ENCODE data around the gene TMOD3.

TMOD3 gene

GRCh38 chr15:51924156-51925068 is 95.0 kb downstream of the TMOD3 start:
- H3K27me3 ChIP-seq (ENCODE audit: control insufficient read depth in 3 of 3, insufficient read depth in 3 of 3, low read depth in 1 of 3, low read length in 3 of 3) = no peaks in the 10 kb centered on the region

GRCh38 chr15:51926809-51927208 is 97.4 kb downstream of the TMOD3 start:
- Histone ChIP-seq H3K27ac (replicated peaks; ENCODE audit: low read length) (no peak overlapping the region), H3K4me1 (ENCODE audit: control insufficient read depth in 2 of 2, insufficient read depth in 1 of 2, low read depth in 1 of 2, low read length in 2 of 2) (peaks cover 10 to 13% of the 10 kb centered on the region in 2 donors), H4K8ac (ENCODE audit: low read depth, low read length) (no peak overlapping the region), H2BK12ac (ENCODE audit: low read length) (no peak overlapping the region), H3K79me1 (ENCODE audit: low read depth, low read length) (no peaks in the 10 kb centered on the region), H3K4me3 (ENCODE audit: low read length in 2 of 2) (no peak overlapping the region), H2AFZ (ENCODE audit: low read length) (no peak overlapping the region), H3K9ac (ENCODE audit: low read depth, low read length, poor library complexity) (no peak overlapping the region), H3K4me2 (ENCODE audit: insufficient read depth, low read length, poor library complexity, severe bottlenecking) (no peak overlapping the region), H3K4ac (ENCODE audit: low read length) (no peak overlapping the region), H3K9me3 (replicated peaks in 1 of 2; ENCODE audit: control insufficient read depth in 2 of 2, insufficient read depth in 1 of 2, low read depth in 1 of 2, low read length in 2 of 2) (no peaks in the 10 kb centered on the region), H3K36me3 (replicated peaks in 1 of 2; ENCODE audit: control insufficient read depth in 2 of 2, insufficient read depth in 2 of 2, low read length in 2 of 2) (peaks cover 0 to 29% of the 10 kb centered on the region in 2 donors), H4K91ac (ENCODE audit: low read depth, low read length, poor library complexity) (no peak overlapping the region), H3K23ac (ENCODE audit: low read depth, low read length, poor library complexity) (no peak overlapping the region), H3K14ac (ENCODE audit: low read length) (no peak overlapping the region), H2AK5ac (ENCODE audit: low read depth, low read length) (no peak overlapping the region), H3K27me3 (ENCODE audit: control insufficient read depth in 3 of 3, insufficient read depth in 3 of 3, low read depth in 1 of 3, low read length in 3 of 3) (no peaks in the 10 kb centered on the region), H3K18ac (ENCODE audit: low read length) (no peak overlapping the region), H2BK120ac (ENCODE audit: low read depth, low read length) (no peak overlapping the region), H2BK15ac (ENCODE audit: low read length) (no peak overlapping the region), H2BK5ac (ENCODE audit: low read length) (no peak overlapping the region)
- WGBS, 2 donors (ENCODE audit: extremely low coverage in 2 of 2, insufficient read length in 2 of 2, insufficient replicate concordance in 1 of 2) = no CpG with 5 or more reads among the region's 3 CpGs
- DNase-seq (ENCODE audit: low spot score) = no peak

More at GRCh38 chr15:51924156-51925068, 95.0 kb downstream of the TMOD3 start:
- no peak overlapping the region for H3K18ac ChIP-seq (ENCODE audit: low read length)
- no peak overlapping the region for H3K4me3 ChIP-seq (ENCODE audit: low read length in 2 of 2)
- WGBS, 2 donors (ENCODE audit: extremely low coverage in 2 of 2, insufficient read length in 2 of 2, insufficient replicate concordance in 1 of 2) = no CpG with 5 or more reads among the region's 11 CpGs
- H4K8ac ChIP-seq (ENCODE audit: low read depth, low read length) = no peak overlapping the region
- H3K4me1 ChIP-seq (ENCODE audit: control insufficient read depth in 2 of 2, insufficient read depth in 1 of 2, low read depth in 1 of 2, low read length in 2 of 2) = peaks cover 10 to 13% of the 10 kb centered on the region in 2 donors
- peaks cover 0 to 41% of the 10 kb centered on the region in 2 donors for H3K36me3 ChIP-seq (replicated peaks in 1 of 2; ENCODE audit: control insufficient read depth in 2 of 2, insufficient read depth in 2 of 2, low read length in 2 of 2)
- H3K14ac ChIP-seq (ENCODE audit: low read length) = no peak overlapping the region
- no peak overlapping the region for H3K23ac ChIP-seq (ENCODE audit: low read depth, low read length, poor library complexity)
- DNase-seq (ENCODE audit: low spot score) = peak; percentile 37
- H4K91ac ChIP-seq (ENCODE audit: low read depth, low read length, poor library complexity) = no peak overlapping the region
- H3K9me3 ChIP-seq (replicated peaks in 1 of 2; ENCODE audit: control insufficient read depth in 2 of 2, insufficient read depth in 1 of 2, low read depth in 1 of 2, low read length in 2 of 2) = no peaks in the 10 kb centered on the region
- H3K9ac ChIP-seq (ENCODE audit: low read depth, low read length, poor library complexity) = no peak overlapping the region
- H3K4ac ChIP-seq (ENCODE audit: low read length) = no peak overlapping the region
- no peak overlapping the region for H2AK5ac ChIP-seq (ENCODE audit: low read depth, low read length)
- H2BK5ac ChIP-seq (ENCODE audit: low read length) = no peak overlapping the region
- H3K79me1 ChIP-seq (ENCODE audit: low read depth, low read length) = no peaks in the 10 kb centered on the region
- peak overlapping the region; percentile 44 for H3K27ac ChIP-seq (replicated peaks; ENCODE audit: low read length)
- H3K4me2 ChIP-seq (ENCODE audit: insufficient read depth, low read length, poor library complexity, severe bottlenecking) = peak overlapping the region; percentile 50
- no peak overlapping the region for H2BK15ac ChIP-seq (ENCODE audit: low read length)
- H2BK12ac ChIP-seq (ENCODE audit: low read length) = no peak overlapping the region
- peak overlapping the region; percentile 30 for H2AFZ ChIP-seq (ENCODE audit: low read length)
- H2BK120ac ChIP-seq (ENCODE audit: low read depth, low read length) = no peak overlapping the region

- Histone ChIP-seq H3K14ac (ENCODE audit: low read length) (no peak overlapping the region), H3K4me1 (ENCODE audit: control insufficient read depth in 2 of 2, insufficient read depth in 1 of 2, low read depth in 1 of 2, low read length in 2 of 2) (no peaks in the 10 kb centered on the region), H2BK5ac (ENCODE audit: low read length) (no peak overlapping the region), H3K4me2 (ENCODE audit: insufficient read depth, low read length, poor library complexity, severe bottlenecking) (no peak overlapping the region), H3K18ac (ENCODE audit: low read length) (no peak overlapping the region), H3K27ac (replicated peaks; ENCODE audit: low read length) (no peak overlapping the region), H3K23ac (ENCODE audit: low read depth, low read length, poor library complexity) (no peak overlapping the region), H2AFZ (ENCODE audit: low read length) (no peak overlapping the region), H3K9me3 (replicated peaks in 1 of 2; ENCODE audit: control insufficient read depth in 2 of 2, insufficient read depth in 1 of 2, low read depth in 1 of 2, low read length in 2 of 2) (no peaks in the 10 kb centered on the region), H2BK15ac (ENCODE audit: low read length) (no peak overlapping the region), H2BK12ac (ENCODE audit: low read length) (no peak overlapping the region), H4K91ac (ENCODE audit: low read depth, low read length, poor library complexity) (no peak overlapping the region), H3K4ac (ENCODE audit: low read length) (no peak overlapping the region), H3K36me3 (replicated peaks in 1 of 2; ENCODE audit: control insufficient read depth in 2 of 2, insufficient read depth in 2 of 2, low read length in 2 of 2) (peaks cover 0 to 15% of the 10 kb centered on the region in 2 donors), H3K79me1 (ENCODE audit: low read depth, low read length) (no peaks in the 10 kb centered on the region), H3K4me3 (ENCODE audit: low read length in 2 of 2) (no peak overlapping the region), H2AK5ac (ENCODE audit: low read depth, low read length) (no peak overlapping the region), H2BK120ac (ENCODE audit: low read depth, low read length) (no peak overlapping the region), H3K9ac (ENCODE audit: low read depth, low read length, poor library complexity) (no peak overlapping the region), H3K27me3 (ENCODE audit: control insufficient read depth in 3 of 3, insufficient read depth in 3 of 3, low read depth in 1 of 3, low read length in 3 of 3) (no peaks in the 10 kb centered on the region), H4K8ac (ENCODE audit: low read depth, low read length) (no peak overlapping the region)
- DNase-seq (ENCODE audit: low spot score) = no peak
- WGBS, 2 donors (ENCODE audit: extremely low coverage in 2 of 2, insufficient read length in 2 of 2, insufficient replicate concordance in 1 of 2) = no CpG with 5 or more reads among the region's 3 CpGs
Measured at GRCh38 chr15:51931016-51931415, 101.6 kb downstream of the TMOD3 start.

GRCh38 chr15:51931638-51932037 is 102.2 kb downstream of the TMOD3 start:
- H3K9me3 ChIP-seq (replicated peaks in 1 of 2; ENCODE audit: control insufficient read depth in 2 of 2, insufficient read depth in 1 of 2, low read depth in 1 of 2, low read length in 2 of 2) = no peaks in the 10 kb centered on the region
- H3K23ac ChIP-seq (ENCODE audit: low read depth, low read length, poor library complexity) = no peak overlapping the region
- no peak overlapping the region for H3K4me2 ChIP-seq (ENCODE audit: insufficient read depth, low read length, poor library complexity, severe bottlenecking)
- no peak overlapping the region for H2BK12ac ChIP-seq (ENCODE audit: low read length)
- no peaks in the 10 kb centered on the region for H3K4me1 ChIP-seq (ENCODE audit: control insufficient read depth in 2 of 2, insufficient read depth in 1 of 2, low read depth in 1 of 2, low read length in 2 of 2)
- H4K8ac ChIP-seq (ENCODE audit: low read depth, low read length) = peak overlapping the region; percentile 74
- no peaks in the 10 kb centered on the region for H3K79me1 ChIP-seq (ENCODE audit: low read depth, low read length)
- no peak overlapping the region for H2BK120ac ChIP-seq (ENCODE audit: low read depth, low read length)
- DNase-seq (ENCODE audit: low spot score) = no peak
- H3K4me3 ChIP-seq (ENCODE audit: low read length in 2 of 2) = no peak overlapping the region
- no peak overlapping the region for H2BK5ac ChIP-seq (ENCODE audit: low read length)
- no peaks in the 10 kb centered on the region for H3K27me3 ChIP-seq (ENCODE audit: control insufficient read depth in 3 of 3, insufficient read depth in 3 of 3, low read depth in 1 of 3, low read length in 3 of 3)
- no peak overlapping the region for H2AK5ac ChIP-seq (ENCODE audit: low read depth, low read length)
- no peak overlapping the region for H3K27ac ChIP-seq (replicated peaks; ENCODE audit: low read length)
- no peak overlapping the region for H2BK15ac ChIP-seq (ENCODE audit: low read length)
- H3K14ac ChIP-seq (ENCODE audit: low read length) = no peak overlapping the region
- no peak overlapping the region for H3K4ac ChIP-seq (ENCODE audit: low read length)
- H4K91ac ChIP-seq (ENCODE audit: low read depth, low read length, poor library complexity) = no peak overlapping the region
- no peak overlapping the region for H3K9ac ChIP-seq (ENCODE audit: low read depth, low read length, poor library complexity)
- H3K18ac ChIP-seq (ENCODE audit: low read length) = no peak overlapping the region
- no peak overlapping the region for H2AFZ ChIP-seq (ENCODE audit: low read length)
- H3K36me3 ChIP-seq (replicated peaks in 1 of 2; ENCODE audit: control insufficient read depth in 2 of 2, insufficient read depth in 2 of 2, low read length in 2 of 2) = peaks cover 0 to 21% of the 10 kb centered on the region in 2 donors
- no CpG with 5 or more reads among the region's 4 CpGs for WGBS, 2 donors (ENCODE audit: extremely low coverage in 2 of 2, insufficient read length in 2 of 2, insufficient replicate concordance in 1 of 2)

Data from neuronal stem cell (in vitro differentiated cells).